ENCODE results near the gene CDKN1C. TPM values are rescaled to one million over a fixed set of nuclear protein-coding genes. Genes with fewer than 3 reads are reported as not detected.

The CDKN1C gene
- total RNA-seq, 1 donor from 2014 or later, result 1.4 TPM

GRCh38 chr11:2883979-2884815 lies 1.4 kb downstream of the CDKN1C start:
- ChIA-PET POLR2A (interaction anchor here (0.7 kb wide), 1 partner anchor 500 kb away, joined by 5 read pairs; no protein-coding TSS in a partner anchor), CTCF (interaction anchor here (11.9 kb wide), 1 partner anchor 352 kb away, joined by 334 read pairs; no protein-coding TSS in a partner anchor)
- Mint-ChIP-seq H3K27me3 (peaks cover 9% of the 10 kb centered on the region), H3K9me3 (no peaks in the 10 kb centered on the region), H3K36me3 (ENCODE audit: low read depth) (no peaks in the 10 kb centered on the region), H3K4me3 (peak overlapping the region; percentile 38), H3K4me1 (peaks cover 9% of the 10 kb centered on the region), H3K27ac (no peak overlapping the region)
- ATAC-seq (ENCODE audit: low read depth) (no peak), DNase-seq (no peak)
- no peak for TF ChIP-seq CTCF (IDR thresholded peaks at IDR 0.05)
- intact Hi-C loops (cut with micrococcal nuclease), result loop anchor here (1.0 to 10.0 kb wide), 2 partner anchors 184 to 689 kb away; no protein-coding TSS in a partner anchor

GRCh38 chr11:2883640-2883978 lies 2.0 kb downstream of the CDKN1C start:
- no peaks in the 10 kb centered on the region for H3K9me3 Mint-ChIP-seq
- peak overlapping the region; percentile 44 for H3K4me3 Mint-ChIP-seq
- DNase-seq (no peak), ATAC-seq (ENCODE audit: low read depth) (no peak)
- peaks cover 9% of the 10 kb centered on the region for H3K27me3 Mint-ChIP-seq
- no peak overlapping the region for H3K27ac Mint-ChIP-seq
- peaks cover 9% of the 10 kb centered on the region for H3K4me1 Mint-ChIP-seq
- CTCF ChIA-PET, result interaction anchor here (1.0 to 11.9 kb wide), 2 partner anchors 10 to 351 kb away, joined by 4 to 334 read pairs; no protein-coding TSS in a partner anchor
- intact Hi-C loops (cut with micrococcal nuclease), result loop anchor here (10.0 kb wide), 1 partner anchor 689 kb away; no protein-coding TSS in a partner anchor
- TF ChIP-seq CTCF (IDR thresholded peaks at IDR 0.05), result no peak
- H3K36me3 Mint-ChIP-seq (ENCODE audit: low read depth), result no peaks in the 10 kb centered on the region
- POLR2A ChIA-PET, result interaction anchor here (0.7 kb wide), 1 partner anchor 500 kb away, joined by 5 read pairs; no protein-coding TSS in a partner anchor

- DNase-seq (no peak), ATAC-seq (ENCODE audit: low read depth) (no peak)
- Mint-ChIP-seq H3K4me3 (peak overlapping the region; percentile 39), H3K27ac (no peak overlapping the region), H3K4me1 (peaks cover 7% of the 10 kb centered on the region), H3K9me3 (no peaks in the 10 kb centered on the region), H3K27me3 (peaks cover 9% of the 10 kb centered on the region), H3K36me3 (ENCODE audit: low read depth) (no peaks in the 10 kb centered on the region)
- intact Hi-C loops (cut with micrococcal nuclease), result loop anchor here (10.0 kb wide), 1 partner anchor 688 kb away; no protein-coding TSS in a partner anchor
- CTCF ChIA-PET, result interaction anchor here (1.0 to 11.9 kb wide), 2 partner anchors 11 to 350 kb away, joined by 4 to 334 read pairs; no protein-coding TSS in a partner anchor
- POLR2A ChIA-PET, result no interaction called here
- TF ChIP-seq CTCF (IDR thresholded peaks at IDR 0.05), result no peak
Observed at GRCh38 chr11:2882396-2883110, 3.0 kb downstream of the CDKN1C start.

- Mint-ChIP-seq H3K27ac (no peak overlapping the region), H3K27me3 (peaks cover 12% of the 10 kb centered on the region), H3K36me3 (ENCODE audit: low read depth) (no peaks in the 10 kb centered on the region), H3K4me3 (no peak overlapping the region), H3K4me1 (peaks cover 5% of the 10 kb centered on the region), H3K9me3 (no peaks in the 10 kb centered on the region)
- intact Hi-C loops (cut with micrococcal nuclease), result loop anchor here (10.0 kb wide), 1 partner anchor 687 kb away; no protein-coding TSS in a partner anchor
- DNase-seq (no peak), ATAC-seq (ENCODE audit: low read depth) (no peak)
- TF ChIP-seq CTCF (IDR thresholded peaks at IDR 0.05), result no peak
- ChIA-PET POLR2A (no interaction called here), CTCF (no interaction called here)
Observed at GRCh38 chr11:2881981-2882375, 3.6 kb downstream of the CDKN1C start.

Data from activated B cell treated with CpG ODN at 0.5 μM for 24 hours (primary cell).